DMS 273 treated with DMSO at 0.1 percent for 48 hours (cell line): ENCODE data around the gene ITSN1.
"Not testable (repeated sequence)": the region's sequence is repeated elsewhere in the genome, so short reads cannot be mapped to it uniquely, and the experiment has no call there.

Source experiments
- DNase-seq: peaks from one replicate; lab custom pipeline; 2025; lab: John Stamatoyannopoulos, UW

ITSN1 gene

DNA sequence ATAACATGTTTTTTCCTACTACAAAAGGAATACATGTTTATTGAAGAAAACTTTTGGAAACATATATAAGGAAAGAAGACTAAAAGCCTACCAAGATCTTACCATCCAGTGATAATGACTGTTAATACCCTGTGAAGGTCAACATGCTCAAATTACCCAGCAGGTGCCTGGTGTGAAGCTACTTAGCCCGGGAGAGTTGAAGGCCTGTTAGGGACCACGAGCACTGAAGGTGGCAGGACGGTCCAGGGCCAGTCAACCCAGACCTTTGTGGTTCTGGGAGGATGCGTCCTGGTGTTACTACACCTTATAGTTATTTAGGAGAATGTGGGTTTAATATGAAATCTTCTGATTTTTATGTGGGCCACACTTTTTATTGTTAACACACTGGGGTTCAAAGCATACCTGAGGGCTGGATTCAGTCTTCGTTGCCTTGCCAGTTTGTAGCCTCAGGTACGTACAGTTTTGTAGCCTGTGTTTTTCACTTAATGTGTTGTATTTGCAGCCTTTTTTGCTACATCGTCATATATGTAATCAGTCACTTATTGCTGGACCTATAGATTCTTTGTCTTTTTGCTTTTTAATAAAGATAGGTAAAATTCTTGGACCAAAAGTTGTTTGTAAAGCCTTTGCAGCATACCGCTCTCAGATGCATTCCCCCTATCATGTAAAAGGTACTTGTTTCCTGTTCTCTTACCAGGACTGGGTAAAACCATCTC, 9.8 kb downstream of the ITSN1 start:
- no peak for DNase-seq

DNA sequence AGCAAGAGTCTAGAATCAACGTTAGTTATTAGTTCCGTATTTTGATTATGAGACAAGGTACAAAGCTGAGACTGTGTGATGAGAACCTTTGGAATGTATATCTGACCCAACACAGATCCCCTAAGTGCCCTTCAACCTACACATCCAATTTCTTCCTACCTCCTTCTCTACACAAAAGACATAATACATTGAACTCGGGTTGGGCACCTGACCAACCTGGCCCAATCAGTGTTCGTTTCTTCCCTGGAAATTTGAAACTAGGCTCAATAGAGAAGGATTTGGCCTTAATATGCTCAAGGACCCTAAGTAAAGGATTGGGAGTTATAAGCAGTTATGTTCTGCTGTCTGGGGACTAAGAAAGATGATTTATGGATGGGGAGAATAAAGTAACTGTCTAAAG, 12.1 kb downstream of the ITSN1 start:
- no peak for DNase-seq

DNA sequence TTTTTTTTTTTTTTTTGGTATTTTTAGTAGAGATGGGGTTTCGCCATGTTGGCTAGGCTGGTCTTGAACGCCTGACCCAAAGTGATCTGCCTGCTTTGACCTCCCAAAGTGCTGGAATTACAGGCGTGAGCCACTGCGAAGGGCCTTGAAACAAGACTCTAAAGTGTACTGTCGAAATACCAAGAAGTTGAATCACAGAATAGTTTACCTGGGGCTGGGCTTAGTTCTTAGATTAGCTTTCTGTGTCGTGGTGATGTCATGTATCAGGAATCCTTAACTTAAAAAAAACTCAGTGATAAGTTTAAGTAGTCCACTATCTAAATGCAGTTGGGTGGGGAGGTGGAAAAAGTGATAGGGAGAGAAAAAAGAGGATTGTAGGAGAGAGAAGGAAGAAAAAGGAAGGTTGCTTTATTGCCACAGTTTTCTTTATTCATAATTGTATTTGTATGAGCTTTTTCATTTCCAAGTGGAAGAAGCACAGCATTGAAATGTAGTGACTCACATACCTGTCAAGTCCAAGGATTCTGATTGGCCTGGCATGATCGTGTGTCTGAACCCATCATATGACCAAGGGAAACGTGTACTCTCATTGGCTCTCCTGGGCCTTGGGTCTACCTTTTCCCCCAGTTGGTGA, 13.4 kb downstream of the ITSN1 start:
- DNase-seq = no peak

DNA sequence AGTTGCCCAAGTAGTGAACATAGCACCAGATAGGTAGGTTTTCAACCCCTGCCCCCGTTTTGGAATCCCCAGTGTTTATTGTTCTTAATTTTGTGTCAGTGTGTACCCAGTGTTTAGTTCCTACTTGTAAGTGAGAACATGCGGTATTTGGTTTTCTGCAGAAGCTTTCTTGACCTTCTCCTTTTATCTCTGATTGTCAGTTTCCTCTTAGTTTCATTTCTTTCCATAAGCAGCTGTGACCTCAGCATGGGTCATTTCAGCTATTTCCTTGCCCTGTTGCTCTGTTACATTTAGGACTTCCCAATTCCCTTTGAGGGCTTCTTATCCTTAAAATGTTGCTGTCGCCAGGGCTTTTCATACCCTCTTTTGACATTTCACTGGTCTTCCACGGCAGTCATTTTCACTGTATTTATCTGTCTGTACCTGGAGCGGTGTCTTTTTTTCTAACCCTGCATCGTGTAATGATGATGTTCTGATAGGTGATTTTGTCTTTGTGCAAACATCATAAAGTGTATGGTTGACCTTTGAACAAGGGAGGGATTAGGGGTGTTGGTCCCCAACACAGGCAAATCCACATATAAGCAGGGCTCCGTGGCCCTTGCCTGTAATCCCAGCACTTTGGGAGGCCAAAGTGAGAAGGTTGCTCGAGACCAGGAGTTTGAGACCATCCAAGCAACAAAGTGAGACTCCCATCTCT, 15.0 kb downstream of the ITSN1 start:
- DNase-seq = no peak

DNA sequence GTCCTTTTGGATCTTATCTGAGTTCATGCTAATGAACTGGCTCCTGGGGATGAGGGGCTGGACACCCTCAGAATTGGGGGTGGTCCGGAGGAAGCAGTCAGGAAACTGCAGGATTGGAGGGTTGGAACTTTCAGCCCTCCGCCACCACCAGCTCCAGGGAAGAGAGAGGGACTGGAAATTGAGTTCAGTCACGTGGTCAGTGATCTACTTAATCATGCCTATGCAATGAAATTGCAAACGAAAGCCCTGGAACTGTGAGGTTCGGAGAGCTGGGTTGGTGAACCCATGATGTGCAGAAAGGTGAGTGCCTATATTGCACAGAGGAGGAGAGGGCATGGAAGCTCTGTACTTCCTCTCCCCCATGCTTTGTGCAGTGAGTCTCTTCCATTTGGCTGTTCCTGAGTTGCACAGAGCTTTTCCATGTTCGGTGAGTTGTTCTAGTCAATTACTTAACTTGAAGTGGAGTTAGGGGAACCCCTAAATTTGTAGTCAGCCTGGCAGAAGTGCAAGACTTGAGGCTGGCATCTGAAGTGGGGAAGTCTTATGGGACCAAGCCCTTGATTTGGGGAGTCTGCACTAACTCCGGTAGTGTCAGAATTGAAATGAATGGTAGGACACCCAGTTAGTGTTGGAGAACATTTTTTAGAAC, 16.7 kb downstream of the ITSN1 start:
- DNase-seq = no peak

DNA sequence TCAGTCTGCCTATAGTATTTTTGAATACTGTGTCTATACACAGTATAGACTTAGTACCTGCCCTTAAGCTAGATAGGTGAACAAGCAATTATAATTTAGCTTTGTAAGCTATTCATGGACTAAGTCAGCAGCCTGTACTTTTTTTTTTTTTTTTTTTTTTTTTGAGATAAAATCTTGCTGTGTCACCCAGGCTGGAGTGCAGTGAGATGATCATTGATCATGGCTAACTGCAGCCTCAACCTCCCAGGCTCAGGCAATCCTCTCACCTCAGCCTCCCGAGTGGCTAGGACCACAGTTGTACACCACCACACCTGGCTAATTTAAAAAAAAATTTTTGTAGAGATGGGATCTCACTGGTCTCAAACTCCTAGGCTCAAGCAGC, 17.3 kb downstream of the ITSN1 start:
- no peak for DNase-seq

DNA sequence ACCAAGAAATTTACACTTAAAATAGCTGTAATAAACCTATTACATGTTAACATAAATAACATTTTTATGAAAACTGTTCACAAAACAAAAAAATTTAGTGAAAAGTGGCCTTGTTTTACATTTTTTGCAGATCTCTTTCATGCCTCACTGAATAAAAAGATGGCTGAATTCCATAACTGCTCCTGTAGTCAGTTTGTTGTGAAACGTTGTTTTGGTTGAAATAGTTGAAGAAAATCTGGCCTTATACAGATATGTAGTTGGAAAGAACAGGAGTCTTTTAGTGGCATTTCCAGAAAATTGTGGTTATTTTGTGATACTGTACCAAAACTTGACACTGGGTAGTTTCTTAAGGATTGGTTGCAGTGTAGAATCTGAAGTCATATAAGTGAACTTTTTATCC, 18.1 kb downstream of the ITSN1 start:
- no peak for DNase-seq

DNA sequence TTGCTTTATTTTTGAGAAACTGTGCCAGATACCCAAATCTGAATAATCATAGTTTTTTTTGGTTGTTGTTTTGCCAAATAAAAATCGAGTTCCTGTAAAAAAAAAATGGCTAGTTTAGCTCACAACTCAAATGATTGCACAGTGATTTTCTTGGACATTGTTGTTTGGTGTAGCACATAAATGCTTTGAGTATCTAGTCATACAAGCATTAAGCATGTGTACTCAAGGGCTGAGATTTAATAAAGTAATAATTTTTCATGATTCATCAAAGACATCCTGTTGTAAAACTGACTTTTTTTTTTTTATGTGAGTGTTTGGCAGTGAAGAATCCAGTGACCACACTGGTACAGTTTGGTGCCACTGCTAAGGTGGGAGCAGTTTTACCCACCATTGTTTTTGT, 18.8 kb downstream of the ITSN1 start:
- DNase-seq = no peak

DNA sequence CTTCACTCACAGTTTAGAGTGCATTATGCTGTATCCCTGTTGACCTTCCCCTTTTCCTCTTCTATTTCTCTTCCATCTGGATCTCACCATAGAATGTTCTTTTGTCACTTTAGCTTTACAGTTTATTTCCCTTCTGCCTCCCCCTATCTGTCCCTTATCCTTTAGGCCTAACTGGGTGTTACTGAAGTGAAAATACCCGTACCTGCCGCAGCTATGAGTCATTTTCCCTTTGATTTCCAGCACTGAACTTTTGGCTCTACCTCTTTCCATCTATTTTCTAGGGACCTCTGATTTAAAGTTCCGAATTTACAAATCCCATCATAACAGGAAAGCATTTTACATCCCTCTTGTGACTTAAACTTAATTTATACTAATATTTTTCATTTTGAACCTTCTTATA, 19.7 kb downstream of the ITSN1 start:
- no peak for DNase-seq

DNA sequence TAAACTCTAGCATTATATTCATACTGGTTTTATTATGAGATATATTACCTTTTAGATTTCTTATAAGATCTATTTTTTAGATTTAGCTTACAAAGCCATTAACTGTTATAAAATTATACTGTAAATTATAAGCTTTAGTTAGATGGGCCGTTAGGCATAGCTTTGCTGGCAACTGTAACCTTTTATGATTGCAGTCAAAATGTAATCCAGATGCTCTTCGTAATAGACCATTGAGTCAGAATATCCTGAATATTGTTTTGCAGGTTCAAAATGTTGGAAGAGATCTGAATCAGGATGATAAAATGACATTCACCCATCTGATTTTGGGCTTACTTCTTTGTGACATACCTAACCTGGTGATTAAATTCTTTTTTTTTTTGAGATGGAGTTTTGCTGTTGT, 20.9 kb downstream of the ITSN1 start:
- no peak for DNase-seq

DNA sequence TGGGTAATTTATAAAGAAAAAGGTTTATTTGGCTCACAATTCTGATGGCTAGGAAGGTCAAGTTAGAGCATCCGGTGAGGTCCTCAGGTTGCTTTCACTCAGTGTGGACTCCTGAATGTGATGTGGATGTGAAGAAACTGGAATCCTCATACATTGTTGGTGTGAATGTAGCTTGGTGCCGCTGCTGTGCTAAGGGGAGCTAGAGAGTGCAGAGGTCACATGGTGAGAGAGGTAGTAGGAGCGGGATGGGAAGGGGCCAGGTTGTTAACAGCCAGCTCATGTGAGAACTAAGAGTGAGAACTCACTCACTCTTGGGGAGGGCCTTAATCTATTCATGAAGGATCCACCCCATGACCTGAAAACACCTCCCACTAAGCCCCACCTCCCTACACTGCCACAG, 21.8 kb downstream of the ITSN1 start:
- no peak for DNase-seq

DNA sequence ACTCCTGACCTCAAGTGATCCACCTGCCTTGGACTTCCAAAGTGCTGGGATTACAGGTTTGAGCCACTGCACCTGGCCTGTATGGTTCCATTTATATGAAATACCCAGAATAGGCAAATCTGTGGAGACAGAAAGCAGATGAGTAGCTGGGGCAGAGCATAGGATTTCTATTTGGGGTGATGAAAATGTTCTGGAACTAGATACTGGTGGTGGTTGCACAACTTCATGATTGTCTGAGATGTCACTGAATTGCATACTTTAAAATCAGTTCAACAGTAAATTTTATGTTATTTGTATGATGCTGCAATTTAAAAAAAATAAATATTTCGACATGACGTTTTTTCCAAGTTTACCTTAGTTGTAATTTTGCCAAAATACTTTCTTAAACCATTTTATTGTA, 23.9 kb downstream of the ITSN1 start:
- DNase-seq = no peak

DNA sequence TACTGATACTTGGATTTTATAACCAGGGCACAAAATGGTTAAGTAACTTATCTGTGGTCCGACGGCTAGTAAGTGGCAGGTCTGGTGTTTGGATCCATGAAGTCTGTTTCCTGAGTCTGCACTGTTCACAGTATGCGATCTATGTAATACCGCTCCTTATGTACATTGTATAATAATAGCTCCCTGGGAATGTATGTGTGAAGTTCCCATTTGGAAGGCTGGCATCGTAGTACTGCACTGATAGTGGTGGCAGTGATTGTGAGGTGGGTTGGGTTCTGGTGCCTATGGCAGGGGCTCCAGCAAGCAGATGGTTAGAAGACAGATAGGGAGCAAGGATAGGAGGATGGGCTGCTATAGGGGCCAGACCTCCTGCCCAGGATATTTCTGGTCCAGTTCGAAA, 25.3 kb downstream of the ITSN1 start:
- DNase-seq = no peak

DNA sequence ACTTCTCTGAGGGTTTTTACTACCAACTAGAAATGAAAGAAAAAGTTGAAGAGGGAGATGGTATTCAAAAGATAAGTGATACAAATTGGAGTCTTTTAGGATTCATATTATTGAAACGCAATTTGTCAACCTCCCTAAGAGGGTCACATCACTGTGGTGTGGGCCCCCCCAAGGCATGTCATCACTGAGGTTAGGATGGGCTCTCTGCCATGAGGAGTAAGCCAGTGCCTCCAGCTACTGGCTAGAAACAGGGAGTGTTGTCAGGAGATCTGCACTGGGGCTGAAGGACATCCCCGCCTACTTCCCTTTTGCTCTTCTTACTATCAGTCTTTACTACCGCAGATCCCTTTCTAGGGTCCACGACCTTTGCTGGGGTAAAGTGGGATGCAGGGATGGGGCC, 25.9 kb downstream of the ITSN1 start:
- DNase-seq = no peak

DNA sequence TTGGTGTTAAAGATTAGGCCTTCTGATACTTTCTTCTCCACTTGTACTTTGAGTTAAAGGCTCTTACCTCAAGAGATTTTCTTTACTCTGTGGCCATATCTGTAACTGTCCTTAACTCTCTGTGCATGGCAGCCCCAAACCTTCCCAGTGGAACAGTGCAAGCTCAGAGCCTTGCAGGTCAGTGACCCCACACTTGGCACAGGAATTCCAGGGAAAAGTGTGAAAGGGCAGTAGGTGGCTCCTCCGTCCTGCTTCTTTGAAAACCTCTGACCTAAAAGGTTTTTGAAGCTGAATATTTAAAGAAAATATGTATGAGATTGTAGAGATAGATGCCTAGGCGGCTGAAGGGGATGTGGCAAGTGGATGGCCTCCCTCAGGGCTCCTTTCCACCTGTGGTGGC, 26.3 kb downstream of the ITSN1 start:
- DNase-seq = no peak

DNA sequence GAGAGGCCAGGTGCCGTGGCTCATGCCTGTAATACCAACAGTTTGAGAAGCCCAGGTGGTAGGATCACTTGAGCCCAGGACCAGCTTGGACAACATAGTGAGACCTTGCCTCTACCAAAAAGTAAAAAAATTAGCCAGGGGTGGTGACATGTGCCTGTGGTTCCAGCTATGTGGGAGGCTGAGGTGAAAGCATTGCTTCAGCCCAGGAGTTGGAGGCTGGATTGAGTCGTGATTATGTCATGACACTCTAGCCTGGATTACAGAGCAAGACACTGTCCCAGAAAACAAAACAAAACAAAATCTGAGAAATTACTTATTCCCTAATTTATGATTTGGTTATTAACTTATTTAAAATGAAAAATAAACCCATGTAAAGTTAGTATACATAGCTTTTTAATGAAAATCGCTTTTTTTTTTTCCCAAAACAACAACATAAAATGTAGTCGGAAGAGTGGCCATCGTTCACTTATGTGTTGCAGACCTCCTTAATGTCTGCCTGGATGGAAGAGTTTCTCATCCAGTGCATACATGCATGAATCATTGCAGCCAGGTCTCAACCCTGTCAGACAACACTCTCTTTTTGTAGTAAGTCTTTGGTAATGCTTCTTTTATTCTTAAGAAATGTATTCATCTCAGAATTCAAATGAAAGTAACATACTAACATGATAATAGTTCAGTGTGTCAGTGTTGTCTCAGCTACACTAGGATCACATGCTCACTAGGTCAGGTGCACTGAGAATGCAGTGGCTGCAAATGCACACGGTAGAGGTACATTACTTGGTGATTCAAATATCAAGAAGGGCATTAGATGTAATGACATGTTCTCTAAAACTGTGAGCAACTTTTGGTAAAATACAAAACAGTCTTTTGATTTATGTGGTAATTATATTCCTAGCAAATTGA, 28.0 kb downstream of the ITSN1 start:
- DNase-seq = no peak

DNA sequence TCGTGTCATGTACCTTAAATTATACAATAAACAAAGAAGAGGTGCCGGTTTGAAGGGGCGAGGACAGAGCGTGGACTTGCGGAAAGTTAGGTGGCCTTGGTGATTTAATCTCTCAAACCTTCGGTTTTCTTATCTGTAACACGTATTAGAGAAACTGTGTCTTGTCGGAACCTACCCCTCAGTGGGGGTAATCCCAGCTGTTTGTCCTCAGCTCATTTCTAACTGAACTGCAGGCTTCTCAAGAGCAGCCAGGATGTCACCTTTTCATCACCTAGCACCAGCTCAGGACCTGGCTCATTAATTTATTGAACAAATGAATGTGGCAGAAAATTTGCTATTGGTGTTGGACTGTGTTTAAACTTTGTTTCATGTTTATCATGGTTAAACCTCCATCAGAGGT, 31.2 kb downstream of the ITSN1 start:
- DNase-seq = no peak

DNA sequence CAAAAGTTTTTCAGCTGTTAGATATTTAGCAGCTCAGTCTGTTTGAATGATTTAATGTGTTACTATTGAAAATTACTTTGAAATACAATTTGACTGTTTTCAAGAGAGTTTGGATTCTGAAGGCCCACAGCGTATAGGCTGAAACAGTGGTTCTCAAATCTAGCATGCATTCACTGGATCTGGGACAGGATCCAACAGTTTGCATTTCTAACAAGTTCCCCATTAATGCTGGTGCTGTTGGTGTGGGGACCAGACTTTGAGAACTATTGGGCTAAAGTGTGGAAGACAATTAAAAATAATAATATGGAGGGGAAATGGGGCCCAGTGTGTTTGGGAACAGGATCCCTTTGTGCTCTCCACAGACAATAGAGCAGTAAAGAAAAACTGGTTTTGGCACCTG, 31.9 kb downstream of the ITSN1 start:
- DNase-seq = no peak

DNA sequence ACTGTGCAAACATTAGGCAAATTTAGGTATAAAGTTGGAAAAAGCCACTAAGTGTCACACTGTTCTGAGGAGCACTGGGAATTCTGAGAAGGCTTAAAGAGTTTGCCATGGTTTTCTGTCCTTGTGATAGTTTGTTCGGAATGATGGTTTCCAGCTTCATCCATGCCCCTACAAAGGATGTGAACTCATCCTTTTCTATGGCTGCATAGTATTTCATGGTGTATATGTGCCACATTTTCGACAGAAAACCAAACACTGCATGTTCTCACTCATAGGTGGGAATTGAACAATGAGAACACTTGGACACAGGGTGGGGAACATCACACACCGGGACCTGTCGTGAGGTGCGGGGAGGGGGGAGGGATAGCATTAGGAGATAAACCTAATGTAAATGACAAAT, 34.4 kb downstream of the ITSN1 start:
- DNase-seq = not testable (repeated sequence)

DNA sequence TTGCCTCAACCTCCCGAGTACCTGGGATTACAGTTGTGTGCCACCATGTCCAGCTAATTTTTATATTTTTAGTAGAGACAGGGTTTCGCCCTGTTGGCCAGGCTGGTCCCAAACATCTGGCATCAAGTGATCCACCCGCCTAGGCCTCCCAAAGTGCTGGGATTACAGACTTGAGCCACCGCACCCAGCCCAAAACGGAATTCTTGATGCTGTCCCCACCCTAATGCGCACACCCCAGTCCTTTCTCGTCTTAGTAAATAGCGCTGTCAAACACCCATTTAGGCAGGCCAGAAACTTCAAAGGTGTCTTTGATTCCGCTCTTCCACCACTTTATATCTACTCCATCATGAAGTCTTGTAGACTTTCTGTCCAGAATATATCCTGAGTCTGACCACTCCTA, 35.1 kb downstream of the ITSN1 start:
- DNase-seq = no peak

DNA sequence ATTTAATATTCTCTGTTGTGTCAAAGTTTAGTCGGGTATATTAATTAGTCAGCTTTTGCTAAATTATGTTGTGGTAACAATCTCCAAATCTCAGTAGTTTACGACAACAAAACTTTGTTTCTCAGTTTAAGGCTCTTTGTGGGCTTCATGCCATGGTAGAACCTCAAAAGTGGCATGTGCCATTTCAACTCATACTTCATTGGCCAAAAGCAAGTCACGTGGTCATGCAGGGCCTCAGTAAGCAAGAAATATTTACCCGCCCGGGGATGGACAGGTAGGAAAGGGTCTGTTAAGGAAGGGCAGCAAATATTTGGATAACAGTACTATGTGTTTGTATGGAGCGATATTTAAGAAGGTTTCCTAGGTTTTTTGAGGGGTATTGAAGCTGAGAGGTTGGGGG, 38.6 kb downstream of the ITSN1 start:
- no peak for DNase-seq

DNA sequence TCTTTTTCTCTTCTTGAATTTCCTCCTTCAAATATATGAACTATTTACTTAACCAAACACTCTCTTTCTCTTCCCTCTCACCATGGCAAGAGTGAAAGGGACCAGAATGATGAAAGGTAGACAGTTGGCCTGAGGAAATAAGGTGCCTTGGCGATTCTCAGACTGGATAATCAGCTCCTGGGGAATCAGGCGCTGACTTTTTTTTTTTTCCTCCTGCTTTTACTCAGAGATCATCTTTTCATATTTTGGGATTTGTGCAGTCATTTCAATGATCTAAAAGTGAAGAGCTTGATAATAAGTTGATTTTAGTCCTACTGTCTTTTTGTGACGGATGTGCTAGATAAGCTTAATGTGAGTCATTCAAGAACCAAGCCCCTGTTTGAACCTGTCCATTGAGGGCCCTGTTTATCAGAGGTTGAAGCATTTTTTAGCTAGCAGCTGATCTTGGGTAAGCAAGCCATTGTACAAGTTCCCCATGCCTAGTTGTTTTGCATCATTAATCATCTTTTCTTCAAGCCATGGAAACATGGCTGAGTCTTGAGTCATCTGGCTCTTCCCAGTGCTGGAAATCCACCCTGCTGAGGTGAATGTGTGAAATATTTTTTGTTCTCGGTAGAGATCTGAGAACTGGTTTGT, 40.8 kb downstream of the ITSN1 start:
- DNase-seq = no peak
